Stimulated activated CD8-positive, alpha-beta memory T cell treated with anti-CD3 and anti-CD28 coated beads, Interleukin-7, amount 100 ng/mL, for 4 hours (primary cell): ENCODE data around the gene ABCB11.

Experiments
- DNase-seq, 2 donors: peaks; one replicate each; pipeline ENCODE4 v3.0.0-alpha.2; 2020; ENCODE audit warnings: low read depth in 2 of 2

Gene ABCB11

GRCh38 chr2:169007941-169008340, 23.2 kb downstream of the ABCB11 start:
- DNase-seq: no peak

- DNase-seq: no peak
Measured at GRCh38 chr2:169007356-169007755, 23.8 kb downstream of the ABCB11 start.

- DNase-seq: no peak
Measured at GRCh38 chr2:169006665-169007064, 24.5 kb downstream of the ABCB11 start.

- no peak for DNase-seq
Measured at GRCh38 chr2:169005994-169006393, 25.1 kb downstream of the ABCB11 start.

- DNase-seq: no peak
Measured at GRCh38 chr2:169005080-169005598, 26.0 kb downstream of the ABCB11 start.

- DNase-seq: no peak
Measured at GRCh38 chr2:169002161-169002738, 28.9 kb downstream of the ABCB11 start.

- no peak for DNase-seq
Measured at GRCh38 chr2:169001116-169001815, 29.9 kb downstream of the ABCB11 start.

- no peak for DNase-seq
Measured at GRCh38 chr2:168999668-169000213, 31.4 kb downstream of the ABCB11 start.

- no peak for DNase-seq
Measured at GRCh38 chr2:168998609-168999211, 32.4 kb downstream of the ABCB11 start.

GRCh38 chr2:168997794-168998193, 33.3 kb downstream of the ABCB11 start:
- no peak for DNase-seq

- DNase-seq: no peak
Measured at GRCh38 chr2:168997118-168997521, 34.0 kb downstream of the ABCB11 start.

GRCh38 chr2:168995744-168996143, 35.4 kb downstream of the ABCB11 start:
- DNase-seq: no peak

- no peak for DNase-seq
Measured at GRCh38 chr2:168993538-168993937, 37.6 kb downstream of the ABCB11 start.

GRCh38 chr2:168992591-168993349, 38.4 kb downstream of the ABCB11 start:
- no peak for DNase-seq

- no peak for DNase-seq
Measured at GRCh38 chr2:168992026-168992425, 39.1 kb downstream of the ABCB11 start.

GRCh38 chr2:168988755-168989154, 42.4 kb downstream of the ABCB11 start:
- DNase-seq: no peak

- DNase-seq: no peak
Measured at GRCh38 chr2:168986398-168986943, 44.7 kb downstream of the ABCB11 start.

- DNase-seq: no peak
Measured at GRCh38 chr2:168981651-168982050, 49.5 kb downstream of the ABCB11 start.

- no peak for DNase-seq
Measured at GRCh38 chr2:168978461-168978861, 52.7 kb downstream of the ABCB11 start.

GRCh38 chr2:168977608-168978007, 53.5 kb downstream of the ABCB11 start:
- no peak for DNase-seq

GRCh38 chr2:168976034-168976654, 55.0 kb downstream of the ABCB11 start:
- DNase-seq: no peak
